AG09309 (cell line): ENCODE data around the gene PPIL3.

ENCODE experiments used
- DNase-seq: peaks from one replicate; pipeline ENCODE4 v3.0.0-alpha.2; 2010; ENCODE audit warnings: low read depth
- H3K4me3 ChIP-seq: 2 replicates; pipeline ENCODE4 v1.5.1; 2011; ENCODE audit warnings: mild to moderate bottlenecking, low read depth, low read length, moderate library complexity; ENCODE audit not compliant: control insufficient read depth
- CTCF ChIP-seq: IDR thresholded peaks from 2 replicates; pipeline ENCODE4 v1.5.1; 2011; ENCODE audit warnings: mild to moderate bottlenecking, low read depth, low read length, inconsistent platforms; ENCODE audit not compliant: insufficient read depth, control insufficient read depth; ENCODE audit errors: missing control alignments

The PPIL3 gene

GRCh38 chr2:200829258-200829655 is 59.6 kb downstream of the PPIL3 start:
- DNase-seq, result no peak
- no peak overlapping the region for H3K4me3 ChIP-seq
- TF ChIP-seq CTCF, result no peak

GRCh38 chr2:200828572-200829257 is 60.2 kb downstream of the PPIL3 start:
- DNase-seq, result no peak
- TF ChIP-seq CTCF, result no peak
- H3K4me3 ChIP-seq, result no peak overlapping the region

- H3K4me3 ChIP-seq, result no peak overlapping the region
- no peak for DNase-seq
- TF ChIP-seq CTCF, result no peak
Observed at GRCh38 chr2:200828104-200828503, 60.8 kb downstream of the PPIL3 start.

- TF ChIP-seq CTCF, result no peak
Observed at GRCh38 chr2:200821686-200822245, 67.1 kb downstream of the PPIL3 start.

More at GRCh38 chr2:200821686-200822245, 67.1 kb downstream of the PPIL3 start:
- no peak for DNase-seq
- H3K4me3 ChIP-seq, result no peak overlapping the region
